ENCODE results near the gene UBN2. TPM values are rescaled to one million over a fixed set of nuclear protein-coding genes. Genes with fewer than 3 reads are reported as not detected.

Gene UBN2
- total RNA-seq, 1 experiment from 2014 or later, result 14.8 TPM

- ChIA-PET RAD21 (ENCODE audit: low non-redundant PET in 1 of 2, low total read pairs in 2 of 2, uncharacterized antibody in 2 of 2, unreplicated experiment in 2 of 2) (no interaction called here), CTCF (interaction anchor here (1.6 kb wide), 1 partner anchor 8 kb away, joined by 9 read pairs; no protein-coding TSS in a partner anchor), POLR2A (no interaction called here)
- intact Hi-C loops (cut with micrococcal nuclease), result no loop called here
- H3K4me2 ChIP-seq (ENCODE audit: low read length), result no peak overlapping the region
- no peak for TF ChIP-seq CTCF (IDR thresholded peaks at IDR 0.05 in 2 of 3, conservative IDR thresholded peaks at IDR 0.05 in 1 of 3; ENCODE audit: borderline replicate concordance in 1 of 3, insufficient read depth in 1 of 3, low read depth in 2 of 3, low read length in 2 of 3)
- no peak for TF ChIP-seq EZH2phosphoT487 (IDR thresholded peaks at IDR 0.05; ENCODE audit: borderline replicate concordance)
- no peak for TF ChIP-seq POLR2A (IDR thresholded peaks at IDR 0.05; ENCODE audit: borderline replicate concordance, extremely low read depth, insufficient read depth, insufficient read length)
- TF ChIP-seq, protein P1, sequence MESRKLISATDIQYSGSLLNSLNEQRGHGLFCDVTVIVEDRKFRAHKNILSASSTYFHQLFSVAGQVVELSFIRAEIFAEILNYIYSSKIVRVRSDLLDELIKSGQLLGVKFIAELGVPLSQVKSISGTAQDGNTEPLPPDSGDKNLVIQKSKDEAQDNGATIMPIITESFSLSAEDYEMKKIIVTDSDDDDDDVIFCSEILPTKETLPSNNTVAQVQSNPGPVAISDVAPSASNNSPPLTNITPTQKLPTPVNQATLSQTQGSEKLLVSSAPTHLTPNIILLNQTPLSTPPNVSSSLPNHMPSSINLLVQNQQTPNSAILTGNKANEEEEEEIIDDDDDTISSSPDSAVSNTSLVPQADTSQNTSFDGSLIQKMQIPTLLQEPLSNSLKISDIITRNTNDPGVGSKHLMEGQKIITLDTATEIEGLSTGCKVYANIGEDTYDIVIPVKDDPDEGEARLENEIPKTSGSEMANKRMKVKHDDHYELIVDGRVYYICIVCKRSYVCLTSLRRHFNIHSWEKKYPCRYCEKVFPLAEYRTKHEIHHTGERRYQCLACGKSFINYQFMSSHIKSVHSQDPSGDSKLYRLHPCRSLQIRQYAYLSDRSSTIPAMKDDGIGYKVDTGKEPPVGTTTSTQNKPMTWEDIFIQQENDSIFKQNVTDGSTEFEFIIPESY (IDR thresholded peaks at IDR 0.05; ENCODE audit: extremely low read depth, insufficient replicate concordance, low read length), result no peak
- TF ChIP-seq CEBPB (IDR thresholded peaks at IDR 0.05; ENCODE audit: low read depth), result no peak
- no TSS peak for BruUV-seq (replicated peaks)
- no peaks in the 10 kb centered on the region for H3K27me3 ChIP-seq (ENCODE audit: insufficient read depth, low read length)
- DNase-seq (ENCODE audit: low read depth, low spot score) (no peak), ATAC-seq (no peak)
- H2AFZ ChIP-seq (ENCODE audit: low read depth, low read length, poor library complexity, severe bottlenecking), result no peak overlapping the region
- no peak overlapping the region for H3K4me3 ChIP-seq (replicated peaks in 1 of 2; ENCODE audit: low read depth in 1 of 2, low read length in 2 of 2)
- no peaks in the 10 kb centered on the region for H3K9me3 ChIP-seq (ENCODE audit: control insufficient read depth in 1 of 2, insufficient read depth in 1 of 2, low read depth in 1 of 2, low read length in 2 of 2)
- H3K27ac ChIP-seq (ENCODE audit: low read depth, low read length), result no peak overlapping the region
- no peaks in the 10 kb centered on the region for H3K79me2 ChIP-seq (ENCODE audit: insufficient read depth, low read length)
- H3K9ac ChIP-seq (ENCODE audit: low read length), result no peak overlapping the region
- peaks cover 0 to 4% of the 10 kb centered on the region in 2 experiments; a peak in 1 of 4 replicates for H3K4me1 ChIP-seq (ENCODE audit: control insufficient read depth in 1 of 2, insufficient read depth in 2 of 2, low read length in 2 of 2)
- H3K9me2 ChIP-seq (ENCODE audit: insufficient read depth), result no peaks in the 10 kb centered on the region
- no peaks in the 10 kb centered on the region for H4K20me1 ChIP-seq (ENCODE audit: insufficient read depth)
- H3K36me3 ChIP-seq (ENCODE audit: control insufficient read depth in 1 of 2, insufficient read depth in 2 of 2, low read length in 2 of 2), result no peaks in the 10 kb centered on the region
These were observed 98.1 kb downstream of the UBN2 start for GRCh38 chr7:139329119-139329518.
